ENCODE results near the gene DYNC2I2.

- TF ChIP-seq EZH2 (IDR thresholded peaks at IDR 0.05; ENCODE audit: insufficient read depth, poor library complexity, severe bottlenecking), result no peak
- no peak for TF ChIP-seq EZH2phosphoT487 (IDR thresholded peaks at IDR 0.05; ENCODE audit: insufficient read depth, low read depth)
Observed at GRCh38 chr9:128656416-128657343, at the start of gene DYNC2I2.
